KBM-7 (cell line): ENCODE results near the gene ZSWIM8.
"Not testable (repeated sequence)": the region's sequence is repeated elsewhere in the genome, so short reads cannot be mapped to it uniquely, and the experiment has no call there.

Experiments
- DNase-seq: peaks from one replicate; pipeline ENCODE4 v3.0.0-alpha.2; 2015
- in situ Hi-C: fragments of 300-500 bp; cut with MboI; formaldehyde crosslinking; loops from 2 replicates; pipeline ENCODE4 v1.14.3; 2020; ENCODE audit warnings: low sequenced_read_pairs, low pct_unique_long_range_greater_than_20kb, mixed read lengths

The ZSWIM8 gene

GRCh38 chr10:73790886-73791625 lies 5.7 kb downstream of the ZSWIM8 start:
- in situ Hi-C loops = no loop called here
- DNase-seq = no peak

GRCh38 chr10:73791871-73792400 lies 6.5 kb downstream of the ZSWIM8 start:
- in situ Hi-C loops = no loop called here
- no peak for DNase-seq

- no peak for DNase-seq
- in situ Hi-C loops = no loop called here
Observed at GRCh38 chr10:73793456-73793855, 8.1 kb downstream of the ZSWIM8 start.

- in situ Hi-C loops, DNase-seq: not testable (repeated sequence)
Observed at GRCh38 chr10:73795491-73795890, 10.1 kb downstream of the ZSWIM8 start.

- DNase-seq, in situ Hi-C loops: not testable (repeated sequence)
Observed at GRCh38 chr10:73796035-73796434, 10.6 kb downstream of the ZSWIM8 start.

- in situ Hi-C loops = no loop called here
- no peak for DNase-seq
Observed at GRCh38 chr10:73796766-73797165, 11.4 kb downstream of the ZSWIM8 start.

- DNase-seq = no peak
- in situ Hi-C loops = no loop called here
Observed at GRCh38 chr10:73797324-73798025, 12.1 kb downstream of the ZSWIM8 start.

- in situ Hi-C loops = no loop called here
- DNase-seq = no peak
Observed at GRCh38 chr10:73798087-73798486, 12.7 kb downstream of the ZSWIM8 start.

- in situ Hi-C loops = no loop called here
- DNase-seq = no peak
Observed at GRCh38 chr10:73798927-73799560, 13.6 kb downstream of the ZSWIM8 start.

GRCh38 chr10:73799899-73800559 lies 14.6 kb downstream of the ZSWIM8 start:
- in situ Hi-C loops = no loop called here
- no peak for DNase-seq

- in situ Hi-C loops = no loop called here
Observed at GRCh38 chr10:73800560-73801252, 15.3 kb downstream of the ZSWIM8 start.

GRCh38 chr10:73801253-73801590 lies 15.8 kb downstream of the ZSWIM8 start:
- in situ Hi-C loops = no loop called here
- no peak for DNase-seq

More at GRCh38 chr10:73800560-73801252, 15.3 kb downstream of the ZSWIM8 start:
- DNase-seq = no peak

- DNase-seq = no peak
- in situ Hi-C loops = no loop called here
Observed at GRCh38 chr10:73802276-73802991, 17.0 kb downstream of the ZSWIM8 start.

- in situ Hi-C loops = no loop called here
- DNase-seq = no peak
Observed at GRCh38 chr10:73803680-73804286, 18.4 kb downstream of the ZSWIM8 start.

GRCh38 chr10:73806176-73806950 lies 21.0 kb downstream of the ZSWIM8 start:
- no peak for DNase-seq
- in situ Hi-C loops = no loop called here

- DNase-seq = no peak
- in situ Hi-C loops = no loop called here
Observed at GRCh38 chr10:73807471-73807870, 22.1 kb downstream of the ZSWIM8 start.

- DNase-seq = no peak
- in situ Hi-C loops = no loop called here
Observed at GRCh38 chr10:73808021-73808815, 22.8 kb downstream of the ZSWIM8 start.
